ENCODE results near the gene NINJ1.
A peak's percentile ranks its signal among the peaks of the same experiment; 100 is the strongest.

Gene NINJ1

GRCh38 chr9:93099551-93100275 is 34.3 kb downstream of the NINJ1 start:
- DNase-seq (ENCODE audit: low spot score), result no peak

GRCh38 chr9:93098236-93098946 is 35.7 kb downstream of the NINJ1 start:
- peak; percentile 80 for DNase-seq (ENCODE audit: low spot score)

- DNase-seq (ENCODE audit: low spot score), result no peak
These were observed 36.4 kb downstream of the NINJ1 start for GRCh38 chr9:93097511-93098201.

GRCh38 chr9:93096811-93097382 is 37.2 kb downstream of the NINJ1 start:
- DNase-seq (ENCODE audit: low spot score), result no peak

- DNase-seq (ENCODE audit: low spot score), result no peak
These were observed 37.8 kb downstream of the NINJ1 start, which contains the start of gene CARD19 for GRCh38 chr9:93096131-93096802. Gene CARD19, plus strand, starts transcription at chr9:93096217. Its CDS starts 129 bp downstream, at chr9:93096346.

GRCh38 chr9:93095205-93096130 is 38.6 kb downstream of the NINJ1 start:
- DNase-seq (ENCODE audit: low spot score), result peak; percentile 100

- no peak for DNase-seq (ENCODE audit: low spot score)
These were observed 39.3 kb downstream of the NINJ1 start for GRCh38 chr9:93094658-93095204.

GRCh38 chr9:93093877-93094657 is 40.0 kb downstream of the NINJ1 start:
- DNase-seq (ENCODE audit: low spot score), result no peak

- peak; percentile 58 for DNase-seq (ENCODE audit: low spot score)
These were observed 40.7 kb downstream of the NINJ1 start for GRCh38 chr9:93093127-93093876.

- DNase-seq (ENCODE audit: low spot score), result no peak
These were observed 41.6 kb downstream of the NINJ1 start for GRCh38 chr9:93092251-93092991.

GRCh38 chr9:93091453-93092081 is 42.5 kb downstream of the NINJ1 start:
- peak; percentile 88 for DNase-seq (ENCODE audit: low spot score)

- DNase-seq (ENCODE audit: low spot score), result no peak
These were observed 43.0 kb downstream of the NINJ1 start for GRCh38 chr9:93091056-93091452.

- no peak for DNase-seq (ENCODE audit: low spot score)
These were observed 43.9 kb downstream of the NINJ1 start for GRCh38 chr9:93090091-93090655.

- DNase-seq (ENCODE audit: low spot score), result no peak
These were observed 44.5 kb downstream of the NINJ1 start for GRCh38 chr9:93089481-93089991.

GRCh38 chr9:93089024-93089423 is 45.0 kb downstream of the NINJ1 start:
- no peak for DNase-seq (ENCODE audit: low spot score)

- DNase-seq (ENCODE audit: low spot score), result no peak
These were observed 45.4 kb downstream of the NINJ1 start for GRCh38 chr9:93088656-93089015.

- DNase-seq (ENCODE audit: low spot score), result no peak
These were observed 45.9 kb downstream of the NINJ1 start for GRCh38 chr9:93087971-93088655.

Measured in activated CD4-positive, alpha-beta T cell treated with anti-CD3 and anti-CD28 coated beads, Interleukin-2, Interleukin-4, amounts not matched to agents 100 ng/mL and 50 ng/mL, durations not matched to agents 16 hours and 8 hours (primary cell).